ENCODE results near the gene ARHGAP15. TPM values are rescaled to one million over a fixed set of nuclear protein-coding genes. Genes with fewer than 3 reads are reported as not detected.

ARHGAP15 gene
- total and polyA plus RNA-seq, 2 experiments from 2014 or later: 0.26 TPM; not detected in 1

GRCh38 chr2:143451642-143452281 lies 322.5 kb downstream of the ARHGAP15 start:
- Histone ChIP-seq H3K4me3 (no peak overlapping the region), H3K36me3 (ENCODE audit: insufficient read depth) (no peaks in the 10 kb centered on the region), H3K4me2 (no peak overlapping the region), H3K9me2 (ENCODE audit: insufficient read depth) (no peaks in the 10 kb centered on the region; the same call in 1 of the 2 replicates), H2AFZ (no peak overlapping the region), H4K20me1 (replicated peaks; ENCODE audit: insufficient read depth) (no peaks in the 10 kb centered on the region), H3K27ac (ENCODE audit: low read depth) (no peak overlapping the region), H3K27me3 (ENCODE audit: insufficient read depth) (no peaks in the 10 kb centered on the region), H3K79me2 (replicated peaks; ENCODE audit: insufficient read depth) (no peaks in the 10 kb centered on the region), H3K4me1 (ENCODE audit: insufficient read depth) (no peaks in the 10 kb centered on the region), H3F3A (replicated peaks; ENCODE audit: low read depth) (no peaks in the 10 kb centered on the region)
- H3K4me3 Mint-ChIP-seq: no peak overlapping the region
- H3K27me3 Mint-ChIP-seq (ENCODE audit: insufficient read depth, low read depth, poor library complexity): peaks cover 1% of the 10 kb centered on the region
- no peak overlapping the region; the same call in 1 of the 2 replicates for H3K27ac Mint-ChIP-seq
- H3K4me1 Mint-ChIP-seq: no peaks in the 10 kb centered on the region
- no peaks in the 10 kb centered on the region for H3K36me3 Mint-ChIP-seq (ENCODE audit: low read depth)
- no peak for DNase-seq (ENCODE audit: low spot score)
- no peaks in the 10 kb centered on the region for H3K9me3 Mint-ChIP-seq
- TF ChIP-seq ZNF114 (CRISPR knock-in tag; IDR thresholded peaks at IDR 0.05) (no peak), POLR2AphosphoS5 (IDR thresholded peaks at IDR 0.05; ENCODE audit: low read depth) (no peak), NANOG (IDR thresholded peaks at IDR 0.05; ENCODE audit: borderline replicate concordance) (no peak), STAT1 (IDR thresholded peaks at IDR 0.05; ENCODE audit: unreplicated experiment) (no peak), REST (IDR thresholded peaks at IDR 0.05; ENCODE audit: unreplicated experiment) (no peak), CREB1 (CRISPR knock-in tag; IDR thresholded peaks at IDR 0.05; ENCODE audit: low read depth) (no peak), ETS1 (IDR thresholded peaks at IDR 0.05) (no peak), JUNB (IDR thresholded peaks at IDR 0.05; ENCODE audit: unreplicated experiment) (no peak), CTCF (conservative IDR thresholded peaks at IDR 0.05; ENCODE audit: low read depth in 2 of 2) (no peak), EZH2 (IDR thresholded peaks at IDR 0.05; ENCODE audit: low read depth, unreplicated experiment) (no peak)
- no peak for ATAC-seq

All from GM23338 (cell line).